Tibial artery (tissue), 4 donors: ENCODE measurements around the gene TMEM79.

Experiments used
- DNase-seq, 2 donors: peaks; one replicate each; pipeline ENCODE4 v3.0.0-alpha.2; 2019
- H3K27ac ChIP-seq, 2 donors: fragments of 200-600 bp; sonication (generic) in 1 of 2; 1 replicate in 1 of 2; 2 replicates in 1 of 2; pipeline ENCODE4 v1.5.1; 2018 to 2019; ENCODE audit warnings: mild to moderate bottlenecking in 1 of 2
- H3K27me3 ChIP-seq, 2 donors: fragments of 200-600 bp; sonication (generic) in 1 of 2; one replicate each; pipeline versions ENCODE4 v1.5.1 to v1.6.0; 2016 to 2019
- H3K36me3 ChIP-seq, 3 donors: fragments of 200-600 bp; sonication (generic) in 2 of 3; one replicate each; pipeline ENCODE4 v1.5.1; 2016 to 2019; ENCODE audit warnings: mild to moderate bottlenecking in 2 of 3
- H3K4me1 ChIP-seq, 4 donors: fragments of 200-600 bp; sonication (generic) in 2 of 4; 1 replicate in 3 of 4; 2 replicates in 1 of 4; pipeline ENCODE4 v1.5.1; 2016 to 2019
- H3K4me3 ChIP-seq, 2 donors: fragments of 200-600 bp; sonication (generic) in 1 of 2; 1 replicate in 1 of 2; 2 replicates in 1 of 2; pipeline ENCODE4 v1.5.1; 2018 to 2019; ENCODE audit warnings: mild to moderate bottlenecking in 2 of 2
- H3K9me3 ChIP-seq, 3 donors: fragments of 200-600 bp; sonication (generic) in 1 of 3; one replicate each; pipeline ENCODE4 v1.5.1; 2016 to 2019
- CTCF ChIP-seq, 2 experiments: fragments of 200-600 bp in 1 of 2; fragments of 450-650 bp in 1 of 2; IDR thresholded peaks; one replicate each; pipeline ENCODE4 v1.5.1; 2017 to 2019; ENCODE audit warnings: antibody characterized with exemption in 2 of 2, mild to moderate bottlenecking in 1 of 2, moderate library complexity in 1 of 2
- intact Hi-C: fragments of 100-400 bp; cut with DNase I; formaldehyde crosslinking; loops from one replicate; pipeline ENCODE4 v1.15.0; 2023; ENCODE audit warnings: low total_unique reads

The TMEM79 gene

GRCh38 chr1:156276532-156276931, 7.6 kb upstream of the TMEM79 start:
- Histone ChIP-seq H3K4me3 (no peak overlapping the region), H3K9me3 (no peaks in the 10 kb centered on the region), H3K27me3 (no peaks in the 10 kb centered on the region), H3K36me3 (peaks cover 72 to 83% (median 74%) of the 10 kb centered on the region in 3 donors), H3K27ac (no peak overlapping the region), H3K4me1 (peaks cover 0 to 16% (median 12%) of the 10 kb centered on the region in 4 donors)
- TF ChIP-seq CTCF (IDR thresholded peaks at IDR 0.05): no peak
- no peak for DNase-seq
- intact Hi-C loops: no loop called here

GRCh38 chr1:156276966-156277381, 7.2 kb upstream of the TMEM79 start:
- Histone ChIP-seq H3K27me3 (no peaks in the 10 kb centered on the region), H3K9me3 (no peaks in the 10 kb centered on the region), H3K4me1 (peaks cover 0 to 21% (median 15%) of the 10 kb centered on the region in 4 donors), H3K27ac (no peak overlapping the region), H3K4me3 (no peak overlapping the region), H3K36me3 (peaks cover 68 to 79% (median 70%) of the 10 kb centered on the region in 3 donors)
- peak in 1 of 2 donors; percentile 31 for DNase-seq
- intact Hi-C loops: no loop called here
- no peak for TF ChIP-seq CTCF (IDR thresholded peaks at IDR 0.05)

GRCh38 chr1:156279837-156280236, 4.3 kb upstream of the TMEM79 start:
- intact Hi-C loops: no loop called here
- DNase-seq: no peak
- no peak overlapping the region for H3K4me3 ChIP-seq
- no peaks in the 10 kb centered on the region for H3K9me3 ChIP-seq
- no peak overlapping the region for H3K27ac ChIP-seq
- no peak for TF ChIP-seq CTCF (IDR thresholded peaks at IDR 0.05)
- H3K27me3 ChIP-seq: no peaks in the 10 kb centered on the region
- H3K36me3 ChIP-seq: peaks cover 41 to 50% (median 41%) of the 10 kb centered on the region in 3 donors
- peaks cover 0 to 44% (median 24%) of the 10 kb centered on the region in 4 donors for H3K4me1 ChIP-seq

- TF ChIP-seq CTCF (IDR thresholded peaks at IDR 0.05): no peak
Measured at GRCh38 chr1:156281281-156281680, 2.8 kb upstream of the TMEM79 start.

GRCh38 chr1:156281693-156282478, 2.2 kb upstream of the TMEM79 start:
- Histone ChIP-seq H3K36me3 (peaks cover 21 to 44% (median 22%) of the 10 kb centered on the region in 3 donors), H3K4me1 (peaks cover 0 to 52% (median 23%) of the 10 kb centered on the region in 4 donors), H3K27me3 (no peaks in the 10 kb centered on the region), H3K9me3 (no peaks in the 10 kb centered on the region), H3K4me3 (peak overlapping the region; percentile 77 to 94), H3K27ac (peak overlapping the region; percentile 84 to 90)
- intact Hi-C loops: no loop called here
- no peak for DNase-seq
- TF ChIP-seq CTCF (IDR thresholded peaks at IDR 0.05): no peak

More at GRCh38 chr1:156281281-156281680, 2.8 kb upstream of the TMEM79 start:
- H3K4me3 ChIP-seq: peak overlapping the region; percentile 77 to 94
- H3K27ac ChIP-seq: no peak overlapping the region
- no peaks in the 10 kb centered on the region for H3K27me3 ChIP-seq
- intact Hi-C loops: no loop called here
- no peak for DNase-seq
- H3K9me3 ChIP-seq: no peaks in the 10 kb centered on the region
- peaks cover 0 to 52% (median 24%) of the 10 kb centered on the region in 4 donors for H3K4me1 ChIP-seq
- peaks cover 27 to 46% (median 28%) of the 10 kb centered on the region in 3 donors for H3K36me3 ChIP-seq
